ENCODE measurements around the gene FASLG.

DNA sequence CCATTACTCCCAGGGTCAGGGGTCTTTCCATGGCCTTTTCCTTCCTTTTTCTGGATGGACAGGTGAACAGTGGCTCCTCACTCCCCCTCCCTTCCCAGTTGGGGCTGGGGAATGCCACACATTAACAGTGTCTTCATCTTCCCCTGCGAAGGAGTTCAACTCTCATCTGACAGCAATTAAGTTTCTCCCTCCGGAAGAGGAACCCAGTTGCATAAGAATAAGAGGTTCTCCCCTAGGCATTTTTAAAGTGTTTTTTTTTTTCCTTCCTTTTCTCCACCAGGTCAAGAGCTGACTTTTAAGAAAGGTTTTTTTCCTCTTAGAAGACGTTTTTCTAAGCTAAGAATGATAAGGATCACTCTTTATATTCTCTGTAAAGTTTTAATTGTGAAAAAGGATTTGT, 42.3 kb upstream of the FASLG start:
- TF ChIP-seq, protein P1, sequence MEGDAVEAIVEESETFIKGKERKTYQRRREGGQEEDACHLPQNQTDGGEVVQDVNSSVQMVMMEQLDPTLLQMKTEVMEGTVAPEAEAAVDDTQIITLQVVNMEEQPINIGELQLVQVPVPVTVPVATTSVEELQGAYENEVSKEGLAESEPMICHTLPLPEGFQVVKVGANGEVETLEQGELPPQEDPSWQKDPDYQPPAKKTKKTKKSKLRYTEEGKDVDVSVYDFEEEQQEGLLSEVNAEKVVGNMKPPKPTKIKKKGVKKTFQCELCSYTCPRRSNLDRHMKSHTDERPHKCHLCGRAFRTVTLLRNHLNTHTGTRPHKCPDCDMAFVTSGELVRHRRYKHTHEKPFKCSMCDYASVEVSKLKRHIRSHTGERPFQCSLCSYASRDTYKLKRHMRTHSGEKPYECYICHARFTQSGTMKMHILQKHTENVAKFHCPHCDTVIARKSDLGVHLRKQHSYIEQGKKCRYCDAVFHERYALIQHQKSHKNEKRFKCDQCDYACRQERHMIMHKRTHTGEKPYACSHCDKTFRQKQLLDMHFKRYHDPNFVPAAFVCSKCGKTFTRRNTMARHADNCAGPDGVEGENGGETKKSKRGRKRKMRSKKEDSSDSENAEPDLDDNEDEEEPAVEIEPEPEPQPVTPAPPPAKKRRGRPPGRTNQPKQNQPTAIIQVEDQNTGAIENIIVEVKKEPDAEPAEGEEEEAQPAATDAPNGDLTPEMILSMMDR (IDR thresholded peaks at IDR 0.05) = no peak
- no peak for TF ChIP-seq POLR2AphosphoS5 (IDR thresholded peaks at IDR 0.05)
